Thymus (tissue), 11 donors: ENCODE data around the gene RDX. TPM values are rescaled to one million over a fixed set of nuclear protein-coding genes. Genes with fewer than 3 reads are reported as not detected.
A peak's percentile ranks its signal among the peaks of the same experiment; 100 is the strongest.
"Not testable (repeated sequence)": the region's sequence is repeated elsewhere in the genome, so short reads cannot be mapped to it uniquely, and the experiment has no call there.

Experiments used
- DNase-seq, 9 donors: peaks; one replicate each; pipeline ENCODE4 v3.0.0-alpha.2; 2013; ENCODE audit warnings: low spot score in 9 of 9, low read depth in 6 of 9, missing footprints in 1 of 9
- H3K27ac ChIP-seq, 2 donors: one replicate each; pipeline ENCODE4 v1.5.1; 2013; ENCODE audit warnings: control low read depth in 1 of 2, low read depth in 1 of 2, low read length in 1 of 2, mild to moderate bottlenecking in 1 of 2, moderate library complexity in 1 of 2
- H3K27me3 ChIP-seq, 2 donors: one replicate each; pipeline ENCODE4 v1.5.1; 2013; ENCODE audit warnings: low read length in 1 of 2; ENCODE audit not compliant: control insufficient read depth in 2 of 2, insufficient read depth in 1 of 2
- H3K36me3 ChIP-seq, 2 donors: one replicate each; pipeline ENCODE4 v1.5.1; 2013; ENCODE audit warnings: low read length in 1 of 2, mild to moderate bottlenecking in 1 of 2, moderate library complexity in 1 of 2; ENCODE audit not compliant: control insufficient read depth in 2 of 2, insufficient read depth in 2 of 2
- H3K4me1 ChIP-seq, 2 donors: one replicate each; pipeline ENCODE4 v1.5.1; 2013; ENCODE audit warnings: low read length in 2 of 2; ENCODE audit not compliant: control insufficient read depth in 2 of 2, insufficient read depth in 2 of 2
- H3K4me3 ChIP-seq, 2 donors: one replicate each; pipeline ENCODE4 v1.5.1; 2013; ENCODE audit warnings: low read length in 2 of 2, control low read depth in 1 of 2, mild to moderate bottlenecking in 1 of 2
- H3K9me3 ChIP-seq, 2 donors: one replicate each; pipeline ENCODE4 v1.5.1; 2013; ENCODE audit warnings: low read length in 1 of 2, mild to moderate bottlenecking in 1 of 2; ENCODE audit not compliant: control insufficient read depth in 2 of 2, insufficient read depth in 1 of 2
- WGBS: extraction: QIAGEN DNeasy Blood & Tissue Kit; methylation state at CpG from one replicate; pipeline ENCODE4 v1.1.7; 2013; 5-methylcytosine and 5-hydroxymethylcytosine counted together
- polyA plus RNA-seq: library from polyadenylated mRNA; stranded (reverse); fragments of 200-250 nt; gene quantifications from one replicate; pipeline ENCODE4 v1.2.3, GENCODE V29; 2013
- total RNA-seq: library from RNA; stranded (reverse); fragments of 120-200 nt; gene quantifications from one replicate; pipeline ENCODE4 v1.2.4, GENCODE V29; 2013
- donor health status: healthy.

Gene RDX
- total and polyA plus RNA-seq, 2 donors = 23.5 to 24.1 TPM

DNA sequence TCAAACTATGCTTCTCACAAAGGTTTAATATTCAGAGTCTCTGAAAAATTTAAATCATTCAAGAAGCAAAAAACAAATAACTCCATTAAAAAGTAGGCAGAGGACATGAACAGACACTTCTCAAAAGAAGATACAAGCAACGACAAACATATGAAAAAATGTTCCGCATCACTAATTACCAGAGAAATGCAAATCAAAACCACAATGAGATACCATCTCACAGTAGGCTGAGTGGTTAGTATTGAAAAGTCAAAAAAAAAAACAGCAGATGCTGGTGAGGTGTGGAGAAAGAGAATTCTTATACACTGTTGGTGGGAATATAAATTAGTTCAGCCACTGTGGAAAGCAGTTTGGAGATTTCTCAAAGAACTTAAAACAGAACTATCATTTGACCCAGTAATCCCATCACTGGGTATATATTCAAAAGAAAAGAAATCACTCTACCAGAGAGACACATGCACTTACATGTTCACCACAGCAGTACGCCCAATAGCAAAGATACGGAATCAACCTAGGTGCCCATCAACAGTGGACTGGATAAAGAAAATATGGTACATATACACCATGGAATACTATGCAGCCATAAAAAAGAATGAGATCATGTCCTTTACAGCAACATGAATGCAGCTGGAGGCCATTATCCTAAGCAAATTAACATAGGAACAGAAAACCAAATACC, 103.7 kb downstream of the RDX start:
- DNase-seq = peak in 1 of 9 donors; percentile 21
- H3K4me1 ChIP-seq, H3K9me3 ChIP-seq, H3K36me3 ChIP-seq, H3K27ac ChIP-seq, H3K4me3 ChIP-seq, H3K27me3 ChIP-seq: not testable (repeated sequence)
- 56% methylated on average over 4 of the region's 4 CpGs for WGBS

DNA sequence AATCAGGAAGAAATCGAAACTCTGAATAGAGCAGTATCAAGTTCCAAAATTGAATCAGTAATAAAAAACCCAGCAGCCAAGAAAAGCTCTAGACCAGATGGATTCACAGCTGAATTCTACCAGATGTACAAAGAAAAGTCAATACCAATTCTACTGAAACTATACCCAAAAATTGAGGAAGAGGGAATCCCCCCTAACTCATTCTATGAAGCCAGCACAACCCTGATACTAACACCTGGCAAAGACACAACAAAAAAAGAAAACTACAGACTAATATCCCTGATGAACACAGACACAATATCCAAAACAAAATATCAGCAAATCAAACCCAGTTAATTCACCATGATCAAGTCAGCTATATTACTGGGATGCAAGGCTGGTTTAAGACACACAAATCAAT, 105.5 kb downstream of the RDX start:
- WGBS = 96% methylated on average over 1 of the region's 1 CpG
- no peak for DNase-seq

DNA sequence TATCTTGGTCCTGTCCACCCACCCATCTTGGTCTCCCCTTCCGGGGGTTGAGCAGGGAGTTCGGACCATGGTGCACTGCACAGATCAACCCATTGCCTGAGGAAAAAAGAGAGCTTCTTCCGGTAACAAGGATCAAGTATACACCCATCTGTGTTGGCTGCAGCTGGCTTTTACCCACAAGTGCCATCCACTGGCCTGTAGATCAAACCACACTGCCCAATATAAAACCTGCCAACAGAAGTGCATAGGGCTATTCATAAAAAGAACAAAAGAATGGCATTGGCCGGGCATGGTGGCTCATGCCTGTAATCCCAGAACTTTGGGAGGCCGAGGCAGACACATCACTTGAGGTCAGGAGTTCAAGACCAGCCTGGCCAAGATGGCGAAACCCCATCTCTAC, 108.7 kb downstream of the RDX start:
- 96% methylated on average over 6 of the region's 6 CpGs for WGBS
- Histone ChIP-seq H3K9me3 (no peaks in the 10 kb centered on the region), H3K27ac (no peak overlapping the region), H3K27me3 (no peaks in the 10 kb centered on the region), H3K36me3 (no peaks in the 10 kb centered on the region), H3K4me1 (no peaks in the 10 kb centered on the region), H3K4me3 (no peak overlapping the region)
- DNase-seq = no peak

More for the DNA sequence above, 105.5 kb downstream of the RDX start:
- Histone ChIP-seq H3K9me3 (no peaks in the 10 kb centered on the region), H3K27ac (no peak overlapping the region), H3K27me3 (no peaks in the 10 kb centered on the region), H3K4me1 (no peaks in the 10 kb centered on the region), H3K36me3 (no peaks in the 10 kb centered on the region), H3K4me3 (no peak overlapping the region)

DNA sequence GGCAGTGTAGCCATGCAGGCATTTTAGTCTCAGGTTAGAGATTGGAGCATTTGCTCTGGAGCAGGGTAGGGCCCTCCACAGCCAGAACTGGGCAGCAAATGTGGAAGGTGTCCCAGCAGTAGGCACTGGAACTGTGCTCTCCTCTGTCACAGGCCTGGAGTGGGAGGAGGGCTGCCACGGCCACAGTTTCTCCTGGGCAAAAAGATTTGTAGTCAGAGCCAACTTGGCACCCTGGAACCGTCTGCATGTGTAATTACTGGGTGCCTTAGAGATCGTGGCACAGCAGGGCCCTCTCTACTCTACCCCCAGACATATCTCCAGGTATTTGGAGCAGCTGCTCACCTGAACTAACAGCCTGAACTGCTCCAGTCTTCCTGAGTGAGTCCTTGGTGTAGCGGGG, 109.5 kb downstream of the RDX start:
- WGBS = 95% methylated on average over 4 of the region's 4 CpGs

DNA sequence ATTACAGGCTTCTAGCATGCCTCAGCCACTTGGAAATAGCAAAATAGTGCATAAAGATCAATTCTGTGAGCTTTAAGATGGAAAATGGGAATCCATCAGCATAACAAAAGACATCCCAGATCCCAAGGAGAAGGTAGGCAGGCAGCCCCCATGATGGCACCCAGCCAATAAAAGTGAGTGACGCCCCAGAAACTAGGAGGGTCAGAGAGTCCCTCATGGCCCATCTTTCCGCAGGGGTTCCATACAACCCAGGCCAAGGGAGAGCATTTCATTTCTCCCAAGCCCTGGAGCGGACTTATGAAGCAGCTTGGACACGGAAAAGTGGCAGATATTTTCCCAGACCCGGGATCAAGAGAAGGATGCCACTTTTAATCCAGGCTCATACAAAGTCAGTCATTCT, 110.0 kb downstream of the RDX start:
- Histone ChIP-seq H3K9me3 (no peaks in the 10 kb centered on the region), H3K4me3 (no peak overlapping the region), H3K4me1 (no peaks in the 10 kb centered on the region), H3K36me3 (no peaks in the 10 kb centered on the region), H3K27me3 (no peaks in the 10 kb centered on the region), H3K27ac (no peak overlapping the region)
- 96% methylated on average over 5 of the region's 5 CpGs for WGBS
- no peak for DNase-seq

More for the DNA sequence above, 109.5 kb downstream of the RDX start:
- Histone ChIP-seq H3K27ac (no peak overlapping the region), H3K4me1 (no peaks in the 10 kb centered on the region), H3K27me3 (no peaks in the 10 kb centered on the region), H3K9me3 (no peaks in the 10 kb centered on the region), H3K4me3 (no peak overlapping the region), H3K36me3 (no peaks in the 10 kb centered on the region)
- no peak for DNase-seq

DNA sequence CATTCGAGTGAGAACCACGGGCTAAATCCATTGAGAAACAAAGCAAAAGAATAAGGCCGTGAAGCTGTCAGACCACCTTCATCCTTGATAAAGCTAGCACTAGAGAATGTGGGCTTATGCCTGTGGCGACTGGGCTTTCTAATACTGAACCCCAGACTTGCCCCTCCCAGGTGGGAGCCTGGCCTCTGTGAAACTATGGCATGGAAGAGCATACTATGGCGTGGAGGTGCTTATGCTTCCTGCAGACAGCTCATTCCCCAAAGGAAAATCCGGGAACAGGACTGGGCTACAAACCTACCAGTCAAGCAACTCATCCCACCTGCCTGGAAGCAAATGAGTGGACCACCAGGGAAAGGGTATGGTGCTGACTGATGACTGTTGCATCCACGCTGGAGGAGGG, 110.8 kb downstream of the RDX start:
- H3K4me3 ChIP-seq = no peak overlapping the region
- H3K36me3 ChIP-seq = no peaks in the 10 kb centered on the region
- H3K9me3 ChIP-seq = no peaks in the 10 kb centered on the region
- no peak for DNase-seq
- no peak overlapping the region for H3K27ac ChIP-seq
- H3K27me3 ChIP-seq = no peaks in the 10 kb centered on the region
- WGBS = 89% methylated on average over 7 of the region's 7 CpGs
- no peaks in the 10 kb centered on the region for H3K4me1 ChIP-seq

DNA sequence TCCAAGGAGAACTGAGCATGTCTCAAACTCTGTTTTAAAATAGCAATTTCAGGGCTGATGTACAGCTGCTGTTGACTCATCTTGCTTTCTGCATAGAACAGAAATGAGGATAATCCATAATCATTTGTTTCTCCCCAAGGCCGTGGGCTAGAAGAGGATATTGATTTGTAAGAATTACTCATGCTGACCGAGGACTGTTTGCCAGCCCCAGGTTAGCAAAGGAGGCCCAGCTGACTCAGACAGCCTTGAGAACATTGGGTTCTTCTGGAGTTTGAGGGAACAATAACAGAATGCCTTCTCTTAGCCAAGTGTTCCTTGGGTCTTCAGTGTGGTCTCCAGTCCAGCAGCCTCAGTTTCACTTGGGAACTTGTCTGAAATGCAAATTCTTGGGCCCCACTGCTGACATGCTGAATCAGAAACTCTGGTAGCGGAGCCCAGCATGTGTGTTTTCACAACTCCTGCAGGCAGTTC, 111.3 kb downstream of the RDX start:
- Histone ChIP-seq H3K36me3 (no peaks in the 10 kb centered on the region), H3K4me1 (no peaks in the 10 kb centered on the region), H3K4me3 (no peak overlapping the region), H3K9me3 (no peaks in the 10 kb centered on the region), H3K27me3 (no peaks in the 10 kb centered on the region), H3K27ac (no peak overlapping the region)
- DNase-seq = no peak
- WGBS = 92% methylated on average over 3 of the region's 3 CpGs

DNA sequence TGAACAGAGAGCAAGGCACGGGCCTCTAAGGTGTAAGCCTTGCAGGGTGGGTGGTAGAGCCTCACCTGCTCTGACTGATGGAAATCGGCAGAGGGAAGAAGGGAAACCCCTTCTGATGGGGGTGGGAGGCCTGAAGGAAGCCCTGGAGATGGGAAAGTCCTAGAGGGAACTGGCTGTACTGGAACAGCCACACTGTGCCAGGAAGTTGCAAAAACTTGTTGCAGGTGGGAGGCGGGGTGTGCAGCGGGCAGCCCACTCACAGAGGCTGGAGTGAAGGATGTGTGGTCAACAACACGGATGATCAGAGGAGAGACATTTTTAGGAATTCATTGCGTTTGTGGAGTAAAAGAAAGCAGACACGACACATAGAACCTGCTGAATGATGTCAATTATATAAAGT, 112.0 kb downstream of the RDX start:
- Histone ChIP-seq H3K27ac (no peak overlapping the region), H3K9me3 (no peaks in the 10 kb centered on the region), H3K27me3 (no peaks in the 10 kb centered on the region), H3K4me3 (no peak overlapping the region), H3K4me1 (no peaks in the 10 kb centered on the region), H3K36me3 (no peaks in the 10 kb centered on the region)
- DNase-seq = no peak
- WGBS = 94% methylated on average over 7 of the region's 7 CpGs

DNA sequence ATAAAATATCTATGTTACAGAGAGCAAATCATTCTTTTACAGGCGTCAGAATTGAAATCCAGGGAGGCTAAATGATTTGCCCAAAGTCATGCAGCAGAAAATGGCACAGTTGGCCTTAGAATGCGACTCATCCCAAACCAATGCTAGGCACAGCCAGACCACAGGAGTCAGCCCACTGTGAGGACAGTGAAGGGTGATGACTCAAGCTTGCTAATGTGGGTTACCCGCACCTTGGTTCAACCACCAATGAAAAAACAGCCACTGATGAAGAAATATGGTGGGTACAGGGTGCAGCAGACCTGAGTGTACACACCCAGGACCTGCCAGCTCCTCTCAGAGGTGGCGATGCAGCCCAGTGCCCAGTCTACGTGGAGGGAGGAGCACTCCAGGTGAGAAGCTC, 113.5 kb downstream of the RDX start:
- DNase-seq = no peak
- no peaks in the 10 kb centered on the region for H3K27me3 ChIP-seq
- no peaks in the 10 kb centered on the region for H3K36me3 ChIP-seq
- no peaks in the 10 kb centered on the region for H3K9me3 ChIP-seq
- 86% methylated on average over 5 of the region's 5 CpGs for WGBS
- no peak overlapping the region for H3K27ac ChIP-seq
- no peaks in the 10 kb centered on the region for H3K4me1 ChIP-seq
- H3K4me3 ChIP-seq = no peak overlapping the region
